Chondrocyte (in vitro differentiated cells): ENCODE results near the gene TREH. TPM values are rescaled to one million over a fixed set of nuclear protein-coding genes. Genes with fewer than 3 reads are reported as not detected.

Experiments
- DNase-seq: peaks from one replicate; pipeline ENCODE4 v3.0.0; 2021; ENCODE audit warnings: mixed read lengths, low spot score
- H3K27ac Mint-ChIP-seq: one replicate; pipeline ENCODE4 v1.8.0; 2021; ENCODE audit warnings: mild to moderate bottlenecking, moderate library complexity, mixed read lengths; ENCODE audit not compliant: unreplicated experiment
- H3K27me3 Mint-ChIP-seq: 2 replicates; pipeline ENCODE4 v1.8.0; 2021; ENCODE audit warnings: low read depth, mixed read lengths
- H3K36me3 Mint-ChIP-seq: 2 replicates; pipeline ENCODE4 v1.8.0; 2021; ENCODE audit warnings: low read depth, mixed read lengths
- H3K4me1 Mint-ChIP-seq: 2 replicates; pipeline ENCODE4 v1.8.0; 2021; ENCODE audit warnings: low read depth, mild to moderate bottlenecking, mixed read lengths
- H3K4me3 Mint-ChIP-seq: one replicate; pipeline ENCODE4 v1.8.0; 2021; ENCODE audit warnings: mild to moderate bottlenecking, moderate library complexity, mixed read lengths; ENCODE audit not compliant: unreplicated experiment
- H3K9me3 Mint-ChIP-seq: 2 replicates; pipeline ENCODE4 v1.8.0; 2021; ENCODE audit warnings: low read depth, mixed read lengths
- CTCF ChIP-seq: fragments of 200-600 bp; sonication (generic); IDR thresholded peaks from 2 replicates; pipeline ENCODE4 v1.5.0; 2021; ENCODE audit warnings: antibody characterized with exemption, mild to moderate bottlenecking, moderate library complexity
- total RNA-seq: library from RNA; stranded (reverse); gene quantifications from 3 replicates; pipeline ENCODE4 v1.2.1, GENCODE V29; 2021

Gene TREH
- total RNA-seq, 1 donor from 2014 or later, result not detected

DNA sequence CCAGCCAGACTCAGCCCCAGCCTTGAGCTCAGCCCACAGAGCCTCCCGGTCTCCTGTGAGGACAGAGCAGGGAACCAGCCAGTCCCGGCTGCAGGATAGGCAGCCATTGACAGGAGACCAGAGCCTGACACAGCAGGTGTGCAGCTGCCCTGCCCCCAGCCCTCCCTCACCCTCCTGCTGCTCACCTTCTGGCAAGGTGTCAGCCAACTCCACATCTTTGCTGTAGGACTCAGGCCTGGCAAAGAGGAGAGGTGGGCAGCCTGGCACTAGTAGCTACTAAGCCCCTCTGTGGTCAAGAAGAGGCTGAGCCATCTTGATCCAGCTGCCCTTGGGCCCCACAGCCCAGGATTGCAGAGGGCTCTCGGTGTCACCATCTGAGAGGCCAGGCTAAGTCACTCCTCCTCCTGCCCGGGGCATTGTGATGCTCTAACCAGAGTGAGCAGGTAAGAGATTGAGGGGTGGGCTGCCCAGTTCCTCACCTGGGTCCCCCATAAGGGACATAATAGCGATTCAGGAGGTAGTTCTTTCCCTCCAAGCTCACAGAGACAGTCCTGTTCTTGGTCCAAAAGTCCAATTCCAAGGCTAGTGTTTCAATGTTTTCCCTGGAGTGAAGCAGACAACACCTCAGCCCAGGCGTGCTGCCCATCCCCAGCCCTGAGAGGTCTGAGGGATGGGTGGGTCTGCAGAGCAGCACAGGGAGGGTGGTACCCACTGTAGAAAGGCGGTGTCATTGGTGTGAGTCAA, 18.6 kb downstream of the TREH start:
- Mint-ChIP-seq H3K36me3 (peaks cover 13% of the 10 kb centered on the region), H3K4me3 (no peak overlapping the region), H3K27ac (no peak overlapping the region), H3K27me3 (no peaks in the 10 kb centered on the region), H3K9me3 (no peaks in the 10 kb centered on the region), H3K4me1 (peaks cover 26% of the 10 kb centered on the region)
- DNase-seq, result no peak
- TF ChIP-seq CTCF, result no peak

- no peak overlapping the region for H3K4me3 Mint-ChIP-seq
- H3K9me3 Mint-ChIP-seq, result no peaks in the 10 kb centered on the region
Observed at GRCh38 chr11:118659953-118660680, 19.3 kb downstream of the TREH start.

GRCh38 chr11:118659314-118659952, 20.0 kb downstream of the TREH start:
- Mint-ChIP-seq H3K27me3 (no peaks in the 10 kb centered on the region), H3K27ac (peak overlapping the region; percentile 83), H3K4me1 (peaks cover 26% of the 10 kb centered on the region), H3K36me3 (peaks cover 21% of the 10 kb centered on the region), H3K4me3 (no peak overlapping the region), H3K9me3 (no peaks in the 10 kb centered on the region)
- DNase-seq, result peak; percentile 96
- TF ChIP-seq CTCF, result peak; percentile 99

More at GRCh38 chr11:118659953-118660680, 19.3 kb downstream of the TREH start:
- no peak for TF ChIP-seq CTCF
- H3K4me1 Mint-ChIP-seq, result peaks cover 26% of the 10 kb centered on the region
- DNase-seq, result no peak
- no peaks in the 10 kb centered on the region for H3K27me3 Mint-ChIP-seq
- peak overlapping the region; percentile 32 for H3K27ac Mint-ChIP-seq
- peaks cover 18% of the 10 kb centered on the region for H3K36me3 Mint-ChIP-seq

GRCh38 chr11:118658429-118659313, 20.8 kb downstream of the TREH start:
- H3K4me3 Mint-ChIP-seq, result no peak overlapping the region
- TF ChIP-seq CTCF, result no peak
- no peaks in the 10 kb centered on the region for H3K9me3 Mint-ChIP-seq
- peak overlapping the region; percentile 83 for H3K27ac Mint-ChIP-seq
- peaks cover 24% of the 10 kb centered on the region for H3K36me3 Mint-ChIP-seq
- H3K4me1 Mint-ChIP-seq, result peaks cover 26% of the 10 kb centered on the region
- H3K27me3 Mint-ChIP-seq, result no peaks in the 10 kb centered on the region
- DNase-seq, result no peak
